NCI-H2196 treated with DMSO at 0.1 percent for 48 hours (cell line): ENCODE measurements around the gene RHCE.
"Not testable (repeated sequence)": the region's sequence is repeated elsewhere in the genome, so short reads cannot be mapped to it uniquely, and the experiment has no call there.

Source experiments
- DNase-seq: peaks from one replicate; lab custom pipeline; 2025; ENCODE audit not compliant: unreplicated experiment; lab: John Stamatoyannopoulos, UW

RHCE gene

GRCh38 chr1:25420715-25421114 is at the start of gene RHCE:
RHCE (minus strand) TSS chr1:25420825; CDS start chr1:25420786, 39 bp downstream.
- not testable (repeated sequence) for DNase-seq

- DNase-seq: no peak
Measured at GRCh38 chr1:25469177-25469576, 48.6 kb upstream of the RHCE start.

- no peak for DNase-seq
Measured at GRCh38 chr1:25468033-25468432, 47.4 kb upstream of the RHCE start.

- DNase-seq: no peak
Measured at GRCh38 chr1:25467616-25468015, 47.0 kb upstream of the RHCE start.

GRCh38 chr1:25467193-25467592 is 46.6 kb upstream of the RHCE start:
- DNase-seq: no peak

- DNase-seq: no peak
Measured at GRCh38 chr1:25462732-25463131, 42.1 kb upstream of the RHCE start.

GRCh38 chr1:25461849-25462248 is 41.2 kb upstream of the RHCE start:
- no peak for DNase-seq

- not testable (repeated sequence) for DNase-seq
Measured at GRCh38 chr1:25460816-25461215, 40.2 kb upstream of the RHCE start.

GRCh38 chr1:25460020-25460419 is 39.4 kb upstream of the RHCE start:
- no peak for DNase-seq

GRCh38 chr1:25458541-25459298 is 38.1 kb upstream of the RHCE start:
- no peak for DNase-seq

- DNase-seq: no peak
Measured at GRCh38 chr1:25456502-25456901, 35.9 kb upstream of the RHCE start.

GRCh38 chr1:25451908-25452307 is 31.3 kb upstream of the RHCE start:
- no peak for DNase-seq

GRCh38 chr1:25450891-25451290 is 30.3 kb upstream of the RHCE start:
- DNase-seq: no peak

GRCh38 chr1:25447547-25447946 is 26.9 kb upstream of the RHCE start:
- no peak for DNase-seq

- no peak for DNase-seq
Measured at GRCh38 chr1:25445993-25446538, 25.4 kb upstream of the RHCE start.

- not testable (repeated sequence) for DNase-seq
Measured at GRCh38 chr1:25444604-25445003, 24.0 kb upstream of the RHCE start.

GRCh38 chr1:25443030-25443699 is 22.5 kb upstream of the RHCE start:
- no peak for DNase-seq

- DNase-seq: no peak
Measured at GRCh38 chr1:25442178-25442577, 21.6 kb upstream of the RHCE start.

GRCh38 chr1:25439287-25439686 is 18.7 kb upstream of the RHCE start:
- no peak for DNase-seq

- no peak for DNase-seq
Measured at GRCh38 chr1:25437672-25438071, 17.0 kb upstream of the RHCE start.

- no peak for DNase-seq
Measured at GRCh38 chr1:25435397-25436108, 14.9 kb upstream of the RHCE start.
